HEK293T (cell line): Measurements from ENCODE around the gene FCRLA.

Experiments used
- CTCF ChIA-PET: fragments of 350-600 bp; formaldehyde crosslinking; extraction: SDS; loops from one replicate; lab custom pipeline; 2021; ENCODE audit warnings: antibody characterized with exemption, inconsistent platforms; lab: Yijun Ruan, JAX
- POLR2A ChIA-PET: fragments of 350-600 bp; formaldehyde crosslinking; extraction: SDS; loops from one replicate; lab custom pipeline; 2020; ENCODE audit warnings: antibody characterized with exemption, inconsistent platforms; lab: Yijun Ruan, JAX
- DNase-seq: peaks from one replicate; pipeline ENCODE4 v3.0.0; 2012; ENCODE audit warnings: mixed read lengths; ENCODE audit errors: extremely low spot score
- ARNT ChIP-seq: fragments of 450-650 bp; IDR thresholded peaks from 2 replicates; pipeline ENCODE4 v1.6.1; 2017; ENCODE audit warnings: mild to moderate bottlenecking
- BHLHE40 ChIP-seq: fragments of 450-650 bp; IDR thresholded peaks from 2 replicates; pipeline ENCODE4 v1.6.1; 2016; ENCODE audit warnings: mild to moderate bottlenecking, moderate library complexity, borderline replicate concordance
- CTBP1 ChIP-seq: fragments of 450-650 bp; IDR thresholded peaks from 2 replicates; pipeline ENCODE4 v1.6.1; 2016; ENCODE audit warnings: borderline replicate concordance
- ELF4 ChIP-seq: fragments of 450-650 bp; IDR thresholded peaks from 2 replicates; pipeline ENCODE4 v1.6.1; 2017; ENCODE audit warnings: antibody characterized with exemption
- FOXA1 ChIP-seq: fragments of 450-650 bp; IDR thresholded peaks from 2 replicates; pipeline ENCODE4 v1.6.1; 2016; ENCODE audit warnings: mild to moderate bottlenecking
- FOXK2 ChIP-seq: fragments of 450-650 bp; IDR thresholded peaks from 2 replicates; pipeline ENCODE4 v1.6.1; 2016; ENCODE audit warnings: mild to moderate bottlenecking
- FOXM1 ChIP-seq: fragments of 450-650 bp; IDR thresholded peaks from 2 replicates; pipeline ENCODE4 v1.6.1; 2017; ENCODE audit warnings: mild to moderate bottlenecking, borderline replicate concordance
- HDGF ChIP-seq: fragments of 450-650 bp; IDR thresholded peaks from 2 replicates; pipeline ENCODE4 v1.6.1; 2017; ENCODE audit warnings: antibody characterized with exemption, borderline replicate concordance
- L3MBTL2 ChIP-seq: fragments of 450-650 bp; conservative IDR thresholded peaks from 2 replicates; pipeline ENCODE4 v1.6.1; 2016; ENCODE audit warnings: mild to moderate bottlenecking
- LEF1 ChIP-seq: fragments of 450-650 bp; IDR thresholded peaks from 2 replicates; pipeline ENCODE4 v1.6.1; 2017; ENCODE audit warnings: mild to moderate bottlenecking, borderline replicate concordance
- NFRKB ChIP-seq: fragments of 450-650 bp; IDR thresholded peaks from 2 replicates; pipeline ENCODE4 v1.6.1; 2016; ENCODE audit warnings: mild to moderate bottlenecking, moderate library complexity
- SP1 ChIP-seq: fragments of 450-650 bp; IDR thresholded peaks from 2 replicates; pipeline ENCODE4 v1.6.1; 2017
- SUZ12 ChIP-seq: fragments of 450-650 bp; IDR thresholded peaks from 2 replicates; pipeline ENCODE4 v1.6.1; 2016; ENCODE audit warnings: mild to moderate bottlenecking
- TARDBP ChIP-seq: fragments of 450-650 bp; IDR thresholded peaks from 2 replicates; pipeline ENCODE4 v1.6.1; 2016
- ZNF384 ChIP-seq: fragments of 450-650 bp; IDR thresholded peaks from 2 replicates; pipeline ENCODE4 v1.6.1; 2016
- TF ChIP-seq, protein P1 (sequence below): fragments of 450-650 bp; IDR thresholded peaks from 2 replicates; pipeline ENCODE4 v1.6.1; 2016

Gene FCRLA

DNA sequence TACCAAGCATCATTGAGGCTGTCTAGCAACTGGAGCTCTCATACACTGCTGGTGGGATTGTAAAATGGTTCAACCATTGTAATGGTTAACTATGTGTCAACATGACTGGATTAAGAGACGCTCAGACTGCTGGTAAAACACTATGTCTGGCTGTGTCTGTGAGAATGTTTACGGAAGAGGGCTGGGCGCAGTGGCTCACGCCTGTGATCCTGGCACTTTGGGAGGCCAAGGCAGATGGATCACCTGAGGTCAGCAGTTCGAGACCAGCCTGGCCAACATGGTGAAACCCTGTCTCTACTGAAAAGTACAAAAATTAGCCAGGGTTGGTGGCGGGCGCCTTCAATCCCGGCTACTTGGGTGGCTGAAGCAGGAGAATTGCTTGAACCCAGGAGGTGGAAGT lies 4.8 kb upstream of the FCRLA start:
- TF ChIP-seq HDGF: no peak
- no peak for TF ChIP-seq ZNF384
- TF ChIP-seq ARNT: no peak
- no peak for TF ChIP-seq TARDBP
- TF ChIP-seq SP1: no peak
- TF ChIP-seq L3MBTL2: no peak
- no peak for TF ChIP-seq FOXK2
- TF ChIP-seq LEF1: no peak
- TF ChIP-seq, protein P1, sequence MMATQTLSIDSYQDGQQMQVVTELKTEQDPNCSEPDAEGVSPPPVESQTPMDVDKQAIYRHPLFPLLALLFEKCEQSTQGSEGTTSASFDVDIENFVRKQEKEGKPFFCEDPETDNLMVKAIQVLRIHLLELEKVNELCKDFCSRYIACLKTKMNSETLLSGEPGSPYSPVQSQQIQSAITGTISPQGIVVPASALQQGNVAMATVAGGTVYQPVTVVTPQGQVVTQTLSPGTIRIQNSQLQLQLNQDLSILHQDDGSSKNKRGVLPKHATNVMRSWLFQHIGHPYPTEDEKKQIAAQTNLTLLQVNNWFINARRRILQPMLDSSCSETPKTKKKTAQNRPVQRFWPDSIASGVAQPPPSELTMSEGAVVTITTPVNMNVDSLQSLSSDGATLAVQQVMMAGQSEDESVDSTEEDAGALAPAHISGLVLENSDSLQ: no peak
- TF ChIP-seq BHLHE40: no peak
- TF ChIP-seq CTBP1: no peak
- TF ChIP-seq FOXA1: no peak
- TF ChIP-seq FOXM1: no peak
- no peak for TF ChIP-seq ELF4
- no peak for DNase-seq
- POLR2A ChIA-PET: interaction anchor here (1.1 kb wide), 1 partner anchor 24 kb away, joined by 3 read pairs; no protein-coding TSS in a partner anchor
- CTCF ChIA-PET: no interaction called here

DNA sequence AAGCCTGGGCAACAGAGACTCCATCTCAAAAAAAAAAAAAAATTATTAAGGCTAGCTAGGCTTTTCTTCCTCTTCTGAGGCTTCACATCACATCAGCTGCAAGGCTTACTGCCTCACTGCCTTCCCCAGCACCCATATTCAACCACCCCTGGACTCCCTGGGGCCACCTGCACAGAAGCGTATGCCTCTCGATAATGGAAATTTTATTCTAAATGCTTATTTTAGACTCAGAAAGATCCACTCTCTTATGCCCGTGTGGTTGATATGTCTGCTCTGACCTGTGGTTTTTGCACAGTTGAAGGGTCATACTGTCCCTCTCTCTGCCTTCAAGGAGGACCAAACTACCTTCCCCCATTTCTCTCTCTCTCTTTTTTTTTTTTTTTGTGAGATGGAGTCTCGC lies 1.5 kb upstream of the FCRLA start:
- TF ChIP-seq HDGF (no peak), SUZ12 (no peak)
- no peak for DNase-seq
- POLR2A ChIA-PET: no interaction called here
- CTCF ChIA-PET: interaction anchor here (0.7 kb wide), 1 partner anchor 27 kb away, joined by 3 read pairs; no protein-coding TSS in a partner anchor

GRCh38 chr1:161706113-161706481 lies 932 bp upstream of the FCRLA start:
- TF ChIP-seq HDGF: no peak
- no peak for TF ChIP-seq LEF1
- ChIA-PET POLR2A (no interaction called here), CTCF (no interaction called here)
- DNase-seq: no peak

DNA sequence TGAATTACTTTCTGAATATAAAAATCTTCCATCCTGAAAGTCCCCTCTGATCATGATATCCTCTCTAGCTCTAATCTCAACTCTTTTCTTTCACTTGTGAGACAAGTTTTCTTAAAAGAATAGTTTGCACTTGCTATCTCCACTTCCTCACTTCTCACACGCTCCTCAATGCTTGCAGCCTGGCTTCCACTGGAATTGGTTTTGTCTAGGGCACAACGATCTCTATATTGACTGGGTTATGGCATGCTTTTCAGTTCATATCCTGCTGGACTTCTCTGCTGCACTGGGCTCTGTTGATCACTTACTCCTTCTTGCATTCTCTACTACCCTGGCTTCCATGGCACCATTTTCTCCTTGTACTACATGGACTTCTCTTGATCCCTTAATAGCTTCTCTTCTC lies 474 bp downstream of the FCRLA start:
- ChIA-PET POLR2A (interaction anchor here (0.8 kb wide), 1 partner anchor 20 kb away, joined by 3 read pairs; no protein-coding TSS in a partner anchor), CTCF (no interaction called here)
- TF ChIP-seq FOXK2 (no peak), FOXA1 (no peak), ZNF384 (no peak), CTBP1 (no peak), TARDBP (no peak), BHLHE40 (no peak), NFRKB (no peak), FOXM1 (no peak), SP1 (no peak), LEF1 (no peak), SUZ12 (no peak)
- TF ChIP-seq, protein P1: no peak

DNA sequence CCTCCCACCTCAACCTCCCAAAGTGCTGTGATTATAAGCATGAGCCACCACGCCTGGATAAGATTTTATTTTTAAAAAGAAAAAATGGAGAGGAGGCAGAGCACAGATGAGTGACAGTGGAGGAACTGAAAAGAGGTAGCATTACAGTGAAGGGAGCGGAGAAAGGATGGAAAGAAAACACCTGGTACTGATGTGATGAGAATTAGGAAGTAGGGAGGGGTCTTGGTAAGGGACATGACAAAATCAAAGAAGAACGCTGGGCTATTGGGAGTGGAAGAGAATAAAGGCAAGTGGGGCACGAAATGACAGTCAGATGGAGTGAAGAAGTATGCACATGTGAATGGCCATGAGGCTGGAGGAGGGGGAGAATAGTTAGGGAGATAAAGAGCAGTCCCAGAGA lies 2.3 kb downstream of the FCRLA start:
- TF ChIP-seq HDGF: no peak
- TF ChIP-seq L3MBTL2: no peak
- no peak for TF ChIP-seq FOXA1
- no peak for TF ChIP-seq TARDBP
- TF ChIP-seq ELF4: no peak
- no peak for TF ChIP-seq CTBP1
- TF ChIP-seq SUZ12: no peak
- no peak for TF ChIP-seq LEF1
- no peak for TF ChIP-seq ZNF384
- no peak for TF ChIP-seq FOXM1
- no peak for TF ChIP-seq ARNT
- TF ChIP-seq BHLHE40: no peak
- POLR2A ChIA-PET: no interaction called here
- no peak for DNase-seq
- CTCF ChIA-PET: no interaction called here

More for the DNA sequence above, 474 bp downstream of the FCRLA start:
- DNase-seq: no peak

- POLR2A ChIA-PET: no interaction called here
- no peak for DNase-seq
- CTCF ChIA-PET: no interaction called here
- TF ChIP-seq TARDBP (no peak), HDGF (no peak), LEF1 (no peak), FOXK2 (no peak), ARNT (no peak), FOXM1 (no peak), BHLHE40 (no peak), NFRKB (no peak), SP1 (no peak), L3MBTL2 (no peak), CTBP1 (no peak), ELF4 (no peak), ZNF384 (no peak), FOXA1 (no peak)
- TF ChIP-seq, protein P1: no peak
Measured at GRCh38 chr1:161710560-161710959, 3.5 kb downstream of the FCRLA start.

DNA sequence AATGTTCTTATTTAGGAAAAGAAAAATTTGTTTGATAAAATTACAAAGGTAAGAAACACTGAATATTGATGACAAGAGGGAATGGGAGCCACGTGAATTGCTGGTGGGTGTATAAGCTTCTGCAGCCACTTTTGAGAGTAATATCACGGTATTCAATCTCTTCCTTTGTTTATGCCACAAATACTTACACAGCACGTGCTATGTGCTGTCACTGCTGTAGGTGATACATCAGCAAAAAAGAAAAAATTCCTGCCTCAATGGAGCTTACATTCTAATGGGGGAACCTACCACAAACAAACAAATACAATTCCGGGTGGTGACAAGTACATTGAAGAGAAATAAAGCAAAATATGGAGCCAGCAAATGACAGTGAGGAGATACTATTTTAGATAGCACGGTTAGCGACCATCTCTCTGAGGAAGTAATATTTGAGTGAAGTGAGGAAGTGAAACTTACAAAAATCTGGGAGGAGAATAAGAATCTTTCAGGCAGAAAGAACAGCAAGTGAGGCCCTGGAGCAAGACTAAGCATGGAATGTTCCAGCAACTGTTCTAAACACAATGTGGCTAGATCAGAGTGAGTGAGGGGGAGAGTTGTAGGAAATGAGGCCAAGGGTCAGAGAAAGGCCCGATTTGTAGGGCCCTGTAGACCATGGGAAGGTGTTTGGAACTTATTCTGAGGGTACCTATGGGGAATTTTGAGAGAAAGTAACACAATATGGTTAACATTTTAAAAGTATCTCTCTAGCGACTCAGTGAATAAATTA lies 11.7 kb downstream of the FCRLA start:
- TF ChIP-seq ARNT (no peak), FOXK2 (no peak), ZNF384 (no peak), ELF4 (no peak), TARDBP (no peak), LEF1 (no peak), FOXM1 (no peak), FOXA1 (no peak)
- TF ChIP-seq, protein P1: no peak
- ChIA-PET POLR2A (no interaction called here), CTCF (no interaction called here)
- no peak for DNase-seq
